Stimulated activated CD4-positive, alpha-beta T cell treated with anti-CD3 and anti-CD28 coated beads, Interleukin-1b, Interleukin-23, amount 100 ng/mL, for 24 hours (primary cell): Measurements from ENCODE around the gene L2HGDH.
"Not testable (repeated sequence)": the region's sequence is repeated elsewhere in the genome, so short reads cannot be mapped to it uniquely, and the experiment has no call there.

Experiments
- DNase-seq, 4 experiments: peaks; one replicate each; pipeline ENCODE4 v3.0.0-alpha.2; 2020; ENCODE audit warnings: low read depth in 4 of 4, low spot score in 1 of 4

The L2HGDH gene

GRCh38 chr14:50311972-50312733 is at the start of gene L2HGDH, which contains the start of gene DMAC2L:
L2HGDH (minus strand) TSS chr14:50312229; CDS start chr14:50312150, 79 bp downstream.
DMAC2L (plus strand) TSS chr14:50312324; CDS start chr14:50321488, 9,164 bp downstream.
- peak; percentile 74 to 86 (median 76) for DNase-seq

DNA sequence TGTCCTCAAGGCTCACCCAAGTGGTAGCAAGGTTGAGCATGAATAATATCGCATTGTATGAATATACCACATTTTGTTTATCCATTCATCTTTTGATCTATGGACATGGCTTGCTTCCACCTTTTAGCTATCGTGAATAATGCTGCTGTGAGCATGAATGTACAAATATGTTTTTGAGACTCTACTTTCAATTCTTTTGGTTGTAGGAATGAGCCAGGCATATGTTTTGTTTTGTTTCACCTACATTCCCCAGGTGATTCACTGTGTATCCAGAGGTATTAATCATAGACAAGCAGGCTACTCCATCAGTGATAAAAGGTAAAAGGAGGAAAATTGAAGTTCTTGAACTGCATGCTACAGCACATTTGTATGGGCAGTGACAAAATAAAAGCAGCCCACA is 48.8 kb upstream of the L2HGDH start:
- DNase-seq = no peak

- no peak for DNase-seq
These were observed 48.1 kb upstream of the L2HGDH start for GRCh38 chr14:50360093-50360492.

DNA sequence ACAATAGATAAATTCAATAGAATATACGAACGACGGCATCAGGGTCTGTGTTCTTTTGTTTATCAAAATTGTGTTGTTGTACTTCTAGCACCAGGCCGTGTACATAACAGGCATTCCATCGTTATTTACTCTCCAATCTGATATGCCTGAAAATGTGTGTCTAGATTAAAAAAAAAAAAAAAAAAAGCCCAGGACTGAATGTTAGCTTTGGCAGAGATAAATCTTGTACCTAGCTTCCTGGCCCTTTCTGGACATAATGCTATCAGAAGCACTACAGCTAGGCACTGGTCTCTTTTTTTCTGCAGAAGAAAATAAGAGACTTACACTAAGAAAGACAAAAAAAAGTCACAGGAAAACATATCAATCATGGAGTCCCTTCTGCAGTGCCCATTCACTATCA is 47.6 kb upstream of the L2HGDH start:
- DNase-seq = no peak

GRCh38 chr14:50357753-50358395 is 45.8 kb upstream of the L2HGDH start:
- DNase-seq = no peak

GRCh38 chr14:50357124-50357523 is 45.1 kb upstream of the L2HGDH start:
- no peak for DNase-seq

DNA sequence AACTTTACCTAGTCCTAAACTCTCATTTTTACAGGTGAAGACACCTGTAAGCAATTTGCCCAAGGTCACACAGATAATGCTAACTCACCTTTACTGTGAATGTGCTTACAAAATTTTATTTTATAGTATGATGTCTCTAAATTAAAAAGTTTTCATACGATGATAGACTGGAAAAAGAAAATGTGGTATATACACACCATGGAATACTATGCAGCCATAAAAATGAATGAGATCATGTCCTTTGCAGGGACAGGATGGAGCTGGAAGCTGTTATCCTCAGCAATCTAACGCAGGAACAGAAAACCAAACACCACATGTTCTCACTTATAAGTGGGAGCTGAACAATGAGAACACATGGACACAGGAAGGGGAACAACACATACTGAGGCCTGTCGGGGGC is 44.3 kb upstream of the L2HGDH start:
- DNase-seq = not testable (repeated sequence)

GRCh38 chr14:50355692-50356091 is 43.7 kb upstream of the L2HGDH start:
- DNase-seq = no peak

- DNase-seq = no peak
These were observed 42.5 kb upstream of the L2HGDH start for GRCh38 chr14:50354527-50354926.

DNA sequence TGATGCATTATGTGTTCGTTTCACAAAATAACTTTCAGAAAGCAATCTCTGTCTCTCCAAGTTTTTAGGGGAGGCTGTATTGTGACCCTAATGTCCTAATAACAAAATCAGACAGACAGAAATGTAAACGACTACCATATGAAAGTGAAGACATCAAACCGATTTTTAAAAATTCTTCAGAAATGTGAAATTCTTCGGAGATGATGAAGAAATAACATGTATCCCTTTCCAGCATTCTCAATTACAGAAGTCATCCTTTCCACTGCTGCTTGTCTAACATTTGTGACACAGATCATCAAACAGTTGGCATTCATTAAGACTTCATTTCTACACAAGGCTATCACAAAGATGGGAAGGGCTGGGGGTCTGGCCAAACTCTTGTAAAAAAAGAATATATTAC is 41.1 kb upstream of the L2HGDH start:
- no peak for DNase-seq

DNA sequence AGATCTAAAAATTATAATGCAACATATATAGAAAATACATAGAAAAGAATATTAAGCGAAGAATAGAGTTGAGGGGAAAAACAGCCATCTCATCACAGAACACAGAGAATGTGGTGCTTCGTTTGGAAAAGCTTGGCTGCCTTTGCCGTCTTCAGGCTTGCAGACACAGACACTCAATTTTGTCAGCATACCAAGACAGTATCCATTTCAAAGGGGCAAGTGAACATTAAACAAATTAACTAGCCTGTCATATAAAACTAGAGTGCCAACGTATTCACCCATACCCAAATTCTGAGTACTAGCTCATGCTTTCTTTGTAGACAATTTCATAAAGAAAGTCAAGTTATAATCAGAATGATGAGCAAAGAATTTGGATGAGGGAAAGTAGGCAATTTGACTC is 40.6 kb upstream of the L2HGDH start:
- DNase-seq = no peak

- DNase-seq = no peak
These were observed 38.9 kb upstream of the L2HGDH start for GRCh38 chr14:50350975-50351374.

DNA sequence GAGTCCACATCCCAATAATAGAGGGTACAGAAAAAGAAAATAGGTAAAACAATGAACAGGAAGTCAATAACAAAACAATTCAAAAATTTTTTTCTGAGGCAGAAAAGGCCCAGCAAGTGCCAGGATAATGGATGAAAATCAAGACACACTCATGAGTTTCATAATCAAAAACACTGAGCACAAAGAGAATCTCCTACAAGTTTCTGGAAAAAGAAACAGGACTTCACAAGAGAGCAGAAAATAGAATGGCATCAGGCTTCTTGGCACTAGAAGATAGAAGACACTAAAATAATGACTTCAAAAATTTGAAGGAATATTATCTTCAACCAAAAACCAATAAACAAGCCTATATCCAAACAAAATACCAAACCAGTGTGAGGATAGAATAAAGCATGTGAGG is 36.9 kb upstream of the L2HGDH start:
- DNase-seq = no peak

GRCh38 chr14:50347521-50347920 is 35.5 kb upstream of the L2HGDH start:
- no peak for DNase-seq

DNA sequence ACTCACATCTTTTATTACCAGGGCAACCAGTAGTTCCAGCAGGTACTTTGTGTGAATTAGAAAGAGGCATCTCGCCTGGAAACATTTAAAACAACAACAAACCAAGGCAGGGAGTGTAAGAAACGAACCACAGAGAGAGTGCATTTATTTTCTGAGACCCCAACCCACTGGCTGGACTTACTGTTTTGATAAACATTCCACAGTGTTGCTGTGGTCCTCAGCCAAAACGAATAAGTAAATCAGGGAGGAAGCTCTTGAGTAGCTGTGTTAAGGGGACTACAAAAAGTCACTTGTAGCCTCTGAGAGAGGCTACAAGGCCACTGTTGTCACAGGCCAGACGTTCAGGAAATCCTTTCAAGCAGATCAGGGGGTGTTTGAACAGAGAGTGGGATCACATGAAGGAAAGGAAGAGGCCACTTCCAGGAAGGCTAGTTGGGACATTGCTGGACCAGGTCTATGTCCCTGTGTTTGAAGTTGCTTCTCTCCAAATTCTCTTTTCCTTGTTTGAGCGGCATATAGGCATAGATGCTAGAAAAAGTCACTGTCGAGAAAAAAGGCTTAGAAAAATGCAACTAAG is 33.9 kb upstream of the L2HGDH start:
- DNase-seq = no peak

DNA sequence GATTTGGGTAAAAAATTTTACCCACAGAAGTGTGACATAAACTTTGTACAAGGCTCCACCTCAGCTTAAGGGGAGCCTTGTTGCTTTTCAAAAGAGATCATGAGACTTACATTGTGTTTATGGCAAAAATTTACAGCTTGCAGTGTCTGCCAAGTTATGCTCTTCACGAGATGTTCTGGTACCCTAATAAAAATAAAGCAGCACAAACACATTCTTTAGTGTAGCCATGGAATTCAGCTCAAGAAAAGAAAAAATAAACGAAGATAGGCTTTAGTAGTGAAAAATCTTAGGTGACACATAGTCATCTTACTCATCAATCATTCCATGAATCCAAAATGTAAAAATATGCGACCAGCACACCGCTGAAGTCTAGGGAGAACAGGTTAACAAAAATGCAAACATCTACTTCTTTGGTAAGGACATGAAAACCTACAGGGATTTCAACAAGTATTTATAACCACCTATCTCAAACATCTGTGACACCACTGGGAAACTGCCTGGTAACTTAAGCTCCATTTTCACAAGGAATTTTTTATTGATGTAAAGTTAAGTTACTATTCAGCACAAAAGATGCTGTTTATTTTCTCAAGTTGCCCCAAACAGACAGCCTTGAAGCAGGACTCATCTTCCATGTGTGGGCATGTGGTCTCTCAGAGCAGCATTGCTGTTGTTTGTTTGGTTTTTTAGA is 33.0 kb upstream of the L2HGDH start:
- DNase-seq = no peak

DNA sequence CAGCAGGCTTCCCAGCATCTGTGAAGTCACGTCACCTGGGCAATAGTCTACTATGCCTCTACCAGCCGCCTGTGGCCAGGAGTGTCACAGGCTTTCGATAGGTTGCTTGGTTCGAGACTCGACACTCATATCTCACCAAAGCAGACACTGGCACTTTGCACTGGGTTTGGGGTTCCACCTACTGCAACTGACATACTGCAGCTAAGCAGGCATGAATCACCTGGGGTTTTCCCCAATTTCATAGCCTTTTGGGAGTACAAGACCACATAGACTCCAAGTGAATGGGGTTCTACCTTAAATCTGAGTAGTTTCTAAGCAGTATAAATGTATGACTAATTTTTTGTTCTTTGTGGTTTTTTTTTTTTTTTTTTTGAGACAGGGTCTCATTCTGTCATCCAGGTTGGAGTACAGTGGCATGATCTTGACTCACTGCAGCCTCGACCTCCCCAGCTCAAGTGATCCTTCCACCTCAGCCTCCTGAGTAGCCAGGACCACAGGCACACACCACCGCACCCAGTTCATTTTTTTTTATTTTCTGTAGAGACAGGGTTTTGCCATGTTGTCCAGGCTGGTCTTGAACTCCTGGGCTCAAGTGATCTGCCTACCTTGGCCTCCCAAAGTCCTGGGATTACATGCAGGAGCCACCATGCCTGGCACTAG is 32.2 kb upstream of the L2HGDH start:
- DNase-seq = peak; percentile 33 to 73 (median 50)

DNA sequence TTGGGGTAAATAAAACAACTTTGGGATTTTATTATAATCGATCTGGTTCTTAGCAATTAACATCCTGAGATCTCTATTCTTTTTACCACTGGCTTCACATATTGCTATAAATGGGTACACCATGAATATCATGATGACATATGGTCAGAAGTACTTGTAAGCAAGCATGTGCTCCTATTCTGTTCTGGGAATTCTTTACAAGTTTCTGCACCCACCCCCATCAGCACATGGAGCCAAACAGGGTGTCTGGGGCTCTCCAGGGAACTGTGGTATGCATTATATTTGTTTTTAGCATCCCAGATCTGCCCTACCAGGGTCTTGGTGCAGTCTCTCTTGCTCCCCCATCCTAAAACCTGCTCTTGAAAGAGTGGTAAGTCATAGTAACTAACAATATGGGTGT is 31.4 kb upstream of the L2HGDH start:
- no peak for DNase-seq

DNA sequence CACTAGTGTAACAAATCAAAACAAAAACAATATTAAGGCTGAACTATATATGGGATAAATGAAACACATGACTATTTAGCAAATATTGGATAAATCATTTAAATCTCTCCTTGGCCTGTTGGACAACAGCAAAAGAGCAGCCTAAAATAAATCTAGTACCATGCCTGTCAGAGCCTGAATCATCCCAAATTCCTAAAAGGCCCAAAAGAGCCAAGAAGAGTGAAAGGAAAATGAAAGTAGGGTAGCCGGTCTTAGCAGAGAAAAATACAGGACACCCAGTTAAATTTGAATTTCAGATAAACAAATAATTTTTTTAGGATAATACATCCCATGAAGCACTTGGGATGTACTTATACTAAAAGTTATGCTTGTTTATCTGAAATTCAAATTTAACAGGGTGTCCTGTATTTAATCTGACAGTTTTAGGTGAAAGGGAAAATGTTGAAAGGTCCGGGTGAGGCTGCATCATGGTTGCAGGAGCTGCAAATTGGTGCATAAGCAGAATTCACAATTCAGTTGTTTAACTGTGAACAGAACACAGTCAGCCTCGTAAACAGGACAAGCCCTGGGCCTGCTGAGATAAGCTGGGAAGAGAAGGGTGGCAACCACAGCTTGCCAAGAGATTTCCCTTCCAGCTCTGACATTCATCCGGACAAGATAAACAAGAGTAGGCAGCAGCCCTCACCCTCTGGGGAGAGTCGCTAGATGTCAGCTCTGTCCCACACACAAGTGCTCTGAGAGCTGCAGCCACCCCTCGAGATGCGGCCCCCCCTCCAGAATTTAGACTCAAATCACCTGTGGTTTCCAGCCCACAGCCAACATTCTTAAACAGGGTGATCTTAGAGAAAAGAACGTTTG is 30.4 kb upstream of the L2HGDH start:
- peak in 1 of 4 experiments; percentile 16 for DNase-seq

GRCh38 chr14:50340963-50341362 is 28.9 kb upstream of the L2HGDH start:
- no peak for DNase-seq
